HG03565 (cell line): ENCODE measurements around the gene PLEKHG7.

Experiments
- ATAC-seq: cut with Tn5 transposase; IDR thresholded peaks from one replicate; pipeline ENCODE4 v1.9.1; 2021; ENCODE audit warnings: mild to moderate bottlenecking, moderate library complexity; ENCODE audit not compliant: unreplicated experiment

The PLEKHG7 gene

DNA sequence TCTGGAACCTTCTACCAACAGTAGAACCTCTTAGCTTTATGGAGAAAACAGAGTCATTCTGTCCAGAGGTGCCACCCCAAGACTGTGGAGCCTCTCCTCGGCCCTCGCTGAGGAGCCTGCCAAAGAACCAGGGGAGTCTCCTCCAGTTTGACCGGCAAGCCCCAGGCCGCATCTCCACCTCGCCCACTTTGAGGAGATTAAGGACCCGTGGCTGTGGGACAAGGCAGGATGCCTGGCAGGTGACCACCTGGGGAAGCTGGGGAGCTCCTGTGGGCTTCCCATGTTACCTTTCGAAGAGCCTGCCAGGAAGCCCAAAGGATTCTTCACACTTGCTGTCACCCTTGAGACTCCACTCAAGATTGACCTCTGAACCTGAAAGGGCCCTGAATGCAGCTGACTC lies 3.8 kb downstream of the PLEKHG7 start:
- ATAC-seq, result no peak

DNA sequence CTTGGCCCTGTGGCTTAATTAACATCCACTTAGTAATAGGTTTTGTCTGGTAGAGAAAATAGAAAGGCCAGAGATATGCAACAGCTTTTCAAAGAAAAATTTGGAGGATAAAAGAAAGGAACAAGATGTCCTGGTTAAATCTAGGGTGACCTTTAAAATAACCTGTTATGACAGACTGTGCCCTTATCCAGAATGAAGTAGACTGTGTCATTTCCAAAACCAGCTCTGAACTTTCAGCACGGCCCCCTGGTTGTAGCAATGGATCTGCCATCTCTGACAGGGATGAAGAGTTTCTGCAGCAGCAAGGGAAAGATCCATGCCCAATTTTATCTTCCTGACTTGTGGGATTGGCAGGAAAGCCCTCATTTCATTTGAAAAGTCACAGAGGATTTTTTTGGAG lies 5.1 kb downstream of the PLEKHG7 start:
- no peak for ATAC-seq

DNA sequence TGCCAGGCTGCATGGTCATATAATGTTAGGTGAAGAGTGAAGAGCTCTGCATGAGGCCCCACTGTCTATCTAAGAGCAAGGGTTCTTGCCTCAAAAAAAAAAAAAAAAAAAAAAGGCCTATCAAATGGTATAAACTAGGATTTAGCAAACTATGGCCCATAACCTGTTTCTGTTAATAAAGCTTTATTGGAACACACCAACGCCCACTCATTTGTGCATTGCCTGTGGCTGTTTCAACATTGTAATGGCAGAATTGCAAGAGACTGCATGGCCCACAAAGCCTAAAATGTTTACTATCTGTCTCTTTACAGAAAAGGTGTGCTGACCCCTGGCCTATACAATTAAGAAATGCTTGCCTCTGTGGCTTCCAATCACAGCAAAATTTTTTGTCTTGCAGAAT lies 12.8 kb downstream of the PLEKHG7 start:
- ATAC-seq, result no peak

DNA sequence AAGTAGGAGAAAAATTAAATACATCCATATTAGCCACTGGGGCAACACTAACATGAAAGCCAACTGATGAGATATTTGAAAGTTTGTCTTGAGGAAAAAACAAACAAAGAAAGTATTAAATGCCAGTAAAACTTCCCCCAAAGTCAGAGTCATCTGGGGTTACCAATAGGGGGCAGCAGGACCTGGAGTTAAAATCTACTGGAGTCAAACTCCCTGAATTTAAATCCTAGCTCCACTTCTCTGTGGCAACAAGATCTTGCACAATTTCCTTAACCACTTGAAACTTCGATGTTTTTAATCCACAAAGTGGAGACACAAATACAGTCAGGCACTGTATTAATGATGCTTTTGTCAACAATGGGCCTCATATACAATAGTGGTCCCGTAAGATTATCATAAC lies 14.4 kb downstream of the PLEKHG7 start:
- ATAC-seq, result no peak

DNA sequence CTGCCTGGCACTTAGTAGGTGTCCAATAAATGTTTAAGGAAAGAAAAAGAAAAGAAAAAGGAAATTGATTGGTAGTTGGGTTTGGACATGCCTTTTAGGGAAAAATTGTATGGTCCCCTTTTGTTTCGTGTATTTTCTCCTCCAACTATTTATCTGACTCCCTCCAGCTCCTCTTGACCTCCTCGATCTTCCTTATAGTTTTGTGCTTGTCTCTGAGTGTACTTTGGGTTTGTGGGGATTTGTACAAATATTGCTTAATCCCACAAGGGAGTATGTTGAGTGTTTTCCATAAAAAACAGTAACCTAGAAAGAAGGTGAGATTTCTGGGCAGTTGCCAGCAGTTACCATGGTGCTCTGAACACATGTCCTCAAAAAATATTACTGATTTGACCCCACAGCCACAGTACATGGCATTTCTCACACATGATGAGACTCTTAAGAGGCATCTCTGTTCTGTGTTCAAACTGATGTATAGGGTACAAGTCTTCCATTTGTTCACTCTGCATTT lies 15.7 kb downstream of the PLEKHG7 start:
- ATAC-seq, result no peak

DNA sequence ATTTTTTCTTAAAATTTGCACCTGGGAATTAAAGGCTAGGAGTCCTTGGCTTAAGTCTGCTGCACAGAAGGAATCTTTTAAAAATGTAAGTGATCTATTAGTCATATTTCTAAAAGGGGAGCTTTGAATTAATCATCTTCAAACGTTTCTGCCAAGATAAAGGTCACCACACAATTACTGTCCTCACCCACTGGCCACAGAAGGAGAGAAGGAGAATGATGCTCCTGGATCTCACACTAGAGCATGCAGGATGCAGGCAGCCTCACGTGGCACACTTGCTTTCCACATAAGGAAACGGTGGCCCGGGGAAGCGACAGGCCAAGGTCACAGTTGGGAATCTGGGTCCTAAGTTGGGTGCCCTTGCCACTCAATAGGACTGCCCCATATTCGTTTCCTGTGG lies 16.9 kb downstream of the PLEKHG7 start:
- no peak for ATAC-seq

DNA sequence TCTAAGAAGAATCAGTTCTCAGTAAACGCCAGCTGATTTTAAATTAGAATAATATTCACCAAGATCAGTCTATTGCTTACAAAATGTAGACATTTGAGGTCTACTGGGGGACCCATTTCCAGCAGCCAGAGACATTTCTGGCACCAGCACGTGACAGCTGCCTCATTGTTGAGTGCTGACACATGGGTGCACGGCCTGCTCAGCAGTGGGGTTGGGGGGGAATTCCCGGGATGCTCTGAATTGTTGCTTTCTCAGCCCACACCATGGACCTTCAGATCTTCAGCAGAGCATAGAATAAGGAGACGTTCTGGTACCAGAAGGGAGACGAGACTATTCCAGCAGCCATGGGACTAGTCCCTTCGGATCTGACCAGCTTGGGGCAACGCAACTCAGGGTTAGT lies 18.3 kb downstream of the PLEKHG7 start:
- ATAC-seq, result no peak

DNA sequence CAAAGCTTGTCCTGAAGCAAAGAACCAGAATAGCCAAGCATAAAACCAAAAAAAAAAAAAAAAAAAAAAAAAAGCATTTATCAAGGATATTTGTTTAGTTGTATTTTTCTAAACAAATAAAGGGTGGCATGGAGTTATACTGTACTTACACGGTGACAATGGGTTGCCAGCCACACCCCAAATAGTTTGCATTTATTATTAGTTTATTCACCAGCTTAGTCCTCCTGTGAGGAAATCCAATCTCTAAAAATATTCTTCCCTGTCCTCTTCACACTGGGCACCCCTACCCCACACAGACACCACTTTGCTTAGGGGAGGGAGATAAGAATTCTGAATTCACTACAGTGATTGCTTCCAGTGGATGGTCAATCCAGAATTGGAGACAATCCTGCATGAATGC lies 18.9 kb downstream of the PLEKHG7 start:
- ATAC-seq, result no peak

DNA sequence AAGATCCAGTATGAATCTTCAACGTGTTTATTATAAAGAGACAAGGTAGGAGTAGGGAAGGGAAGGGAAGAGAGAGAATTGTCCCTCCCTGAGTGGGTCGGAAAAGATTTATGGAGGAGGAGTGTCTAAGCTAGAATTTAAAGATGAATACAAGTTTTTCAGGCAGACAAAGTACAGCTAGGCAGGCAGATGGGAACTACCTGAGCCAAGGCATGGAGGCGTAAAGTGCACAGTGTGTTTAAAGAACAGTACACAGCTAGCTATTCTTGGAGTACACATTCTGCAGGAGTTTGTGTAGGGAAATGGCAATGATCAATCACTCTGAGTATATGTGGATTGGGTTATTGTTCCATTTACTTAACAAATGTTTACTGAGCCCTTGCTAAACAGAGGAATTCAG lies 20.1 kb downstream of the PLEKHG7 start:
- no peak for ATAC-seq

DNA sequence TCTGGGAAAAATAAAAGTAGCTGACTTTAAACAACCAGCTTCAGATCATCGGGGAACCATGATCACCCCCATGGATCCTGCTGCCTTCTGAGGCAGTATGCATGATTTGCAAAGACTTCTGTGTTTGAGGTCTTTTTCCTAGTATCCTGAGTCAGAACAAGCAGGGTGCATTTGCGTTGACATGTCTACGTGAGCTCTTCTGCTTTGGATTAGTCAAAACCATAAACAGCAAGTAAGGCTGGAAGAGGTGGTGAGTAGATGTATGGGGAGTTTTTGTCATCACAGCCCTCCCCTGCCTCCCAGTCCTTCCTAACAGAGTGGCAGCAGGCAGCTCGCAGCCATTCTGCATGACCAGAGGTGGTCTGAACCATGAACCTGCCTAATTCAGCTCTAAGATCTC lies 24.1 kb downstream of the PLEKHG7 start:
- ATAC-seq, result no peak

DNA sequence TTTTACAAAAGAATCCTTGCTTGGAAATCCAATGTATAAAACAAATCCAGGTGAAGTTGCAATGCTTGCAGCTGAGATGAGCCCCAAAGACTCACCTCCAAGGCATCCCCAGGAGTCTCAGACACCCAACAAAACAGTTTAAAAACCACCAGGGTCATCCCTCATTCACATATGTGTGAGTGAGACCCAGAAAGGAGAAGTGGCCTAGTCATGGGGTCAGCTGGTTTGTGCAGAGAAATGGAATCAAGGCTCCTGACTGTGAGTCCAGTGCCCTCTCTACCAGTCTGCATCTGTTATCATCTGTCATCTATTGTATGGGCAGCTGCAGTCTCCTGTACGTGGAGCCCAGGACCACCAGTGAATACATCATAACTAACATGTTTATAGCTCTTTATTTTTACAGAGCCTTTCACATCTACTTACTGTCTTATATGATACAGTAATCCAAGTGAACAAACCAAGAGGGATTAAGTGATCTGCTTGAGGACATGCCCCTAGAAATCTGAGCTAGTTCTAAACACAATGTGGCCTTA lies 27.1 kb downstream of the PLEKHG7 start:
- ATAC-seq, result no peak

DNA sequence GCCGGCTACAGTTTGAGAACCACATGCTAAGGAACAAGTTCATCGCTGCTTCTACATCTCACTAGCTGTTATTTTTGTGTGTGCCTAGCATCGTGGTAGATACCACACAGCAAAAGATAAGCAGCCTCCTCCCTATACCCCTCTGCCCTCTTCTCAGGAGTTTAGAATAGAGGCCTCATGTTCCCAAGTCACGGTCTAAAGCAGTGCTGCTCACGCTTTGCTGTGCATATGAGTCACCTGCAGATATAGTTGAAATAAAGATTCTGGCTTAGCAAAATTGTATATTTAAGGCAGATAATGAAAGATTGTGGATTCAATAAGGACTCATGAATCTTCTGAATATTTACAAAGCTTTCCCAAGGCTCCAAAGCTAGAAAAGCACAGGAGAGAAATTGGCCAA lies 28.0 kb downstream of the PLEKHG7 start:
- ATAC-seq, result no peak

DNA sequence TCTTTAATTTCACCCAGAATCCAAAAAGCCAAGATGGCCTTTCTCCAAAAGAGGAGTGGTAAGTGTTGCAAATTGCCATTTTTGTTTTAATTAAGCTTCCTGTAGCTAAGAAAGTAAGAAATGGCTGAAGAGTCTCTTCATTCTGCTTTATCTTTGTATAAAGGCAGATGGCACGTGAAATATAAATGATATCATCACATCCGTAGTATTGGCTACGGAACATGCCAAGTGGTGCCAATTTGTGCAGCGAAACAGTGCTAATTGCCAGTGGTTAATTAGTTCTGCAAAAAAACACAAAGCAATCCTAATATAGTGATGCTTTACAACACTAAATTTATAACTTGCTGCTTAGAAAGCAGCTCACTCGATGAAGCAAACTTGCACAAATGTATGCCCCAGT lies 29.4 kb downstream of the PLEKHG7 start:
- no peak for ATAC-seq

DNA sequence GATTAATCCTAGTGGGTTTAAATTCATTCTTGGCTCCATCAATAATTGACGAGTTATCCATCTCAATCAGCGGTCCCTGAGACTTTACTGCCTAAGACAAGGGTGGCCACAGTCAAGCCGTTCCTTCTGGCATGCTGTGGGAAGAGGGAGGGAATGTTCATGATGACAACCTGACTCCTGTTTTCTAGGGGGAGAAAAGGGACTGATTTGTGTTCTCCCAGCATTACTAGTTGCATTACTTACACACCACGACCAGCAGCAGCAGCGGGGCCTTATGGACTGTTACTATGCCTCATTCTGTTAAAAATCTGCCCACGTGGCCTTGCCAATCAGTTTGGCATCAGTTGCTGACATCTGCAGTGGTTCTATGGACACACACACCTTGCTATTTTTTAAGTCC lies 29.9 kb downstream of the PLEKHG7 start:
- ATAC-seq, result no peak

DNA sequence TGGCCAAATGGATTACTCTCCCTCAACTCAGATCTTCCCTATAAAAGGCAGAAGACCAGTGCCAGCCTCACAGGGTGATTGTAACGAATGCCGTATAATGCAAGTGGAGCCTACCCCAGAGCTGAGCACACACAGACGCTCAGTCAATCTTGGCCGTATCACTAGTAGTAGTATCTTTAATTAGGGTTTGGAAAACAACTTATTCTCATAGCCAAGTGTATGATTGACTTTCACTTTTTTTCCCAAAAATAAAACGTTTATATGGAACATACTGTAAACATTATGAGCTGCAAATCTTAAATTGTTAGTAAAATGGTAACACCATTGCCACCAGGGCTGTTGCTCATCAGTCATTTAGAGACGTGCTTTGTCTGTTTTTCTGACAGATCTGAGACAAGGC lies 30.4 kb downstream of the PLEKHG7 start:
- no peak for ATAC-seq

DNA sequence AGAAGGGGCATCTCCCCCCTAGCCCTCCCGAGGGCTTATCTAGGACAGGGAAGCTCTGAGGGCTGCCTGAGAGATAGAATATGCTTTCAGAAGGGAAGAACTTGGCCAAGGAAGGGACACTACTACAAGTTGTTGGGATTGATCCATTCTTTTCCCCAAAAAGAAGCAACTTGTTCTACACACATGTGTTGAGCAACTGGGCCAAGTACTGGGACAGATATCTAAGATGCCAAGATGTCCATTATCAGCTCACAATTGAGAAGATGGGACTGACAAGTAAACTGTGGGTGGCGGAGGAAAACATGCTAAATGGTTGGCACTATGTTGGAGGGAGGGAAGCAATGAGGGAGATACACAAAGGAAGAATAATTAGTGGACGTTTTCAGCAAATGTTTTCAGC lies 30.9 kb downstream of the PLEKHG7 start:
- ATAC-seq, result no peak

DNA sequence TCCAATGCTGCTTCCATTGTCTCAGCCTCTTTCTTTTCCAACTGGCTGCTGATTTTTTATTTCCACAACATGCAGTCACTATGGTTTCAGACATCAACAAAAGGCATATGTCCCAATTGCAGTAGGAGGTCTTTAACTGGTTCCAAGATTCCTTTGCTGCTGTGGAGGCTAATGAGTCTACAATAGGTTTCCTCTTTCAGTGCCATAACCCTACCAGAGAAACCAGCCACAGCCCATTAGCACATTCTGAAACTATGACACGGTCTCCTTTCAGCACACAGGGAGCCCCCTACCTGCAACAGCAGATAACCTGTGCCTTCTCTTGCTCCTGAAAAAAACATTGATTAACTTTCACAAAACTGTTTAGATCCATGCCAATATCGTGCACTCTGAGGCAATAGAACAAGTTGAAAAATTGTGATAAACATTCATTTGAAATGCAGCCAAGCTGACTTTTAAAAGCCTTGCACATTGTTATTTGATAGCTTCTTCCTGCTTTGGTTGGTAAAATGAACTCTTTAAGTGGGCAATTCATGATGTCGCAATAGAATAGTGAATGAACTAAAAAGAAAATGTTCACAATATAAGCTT lies 32.4 kb downstream of the PLEKHG7 start:
- no peak for ATAC-seq

DNA sequence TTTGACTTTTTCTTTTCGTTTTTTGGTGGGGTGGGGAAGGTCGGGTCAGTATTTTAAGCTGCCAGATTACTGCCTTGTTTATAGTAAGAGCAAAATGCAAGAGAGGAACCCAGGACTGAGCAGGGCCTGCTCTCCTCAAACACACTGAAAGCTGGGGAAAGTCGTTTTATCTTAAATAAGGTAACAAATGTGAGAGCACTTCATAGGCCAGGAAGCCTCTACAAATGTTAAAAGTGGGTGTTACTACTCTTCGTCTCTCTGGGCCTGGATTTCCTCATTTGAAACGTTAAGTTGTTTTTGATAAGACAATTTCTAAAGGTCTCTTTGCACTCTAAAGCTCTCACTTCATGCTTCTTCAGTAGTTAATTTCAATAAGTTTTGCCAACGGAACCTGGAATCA lies 33.8 kb downstream of the PLEKHG7 start:
- ATAC-seq, result no peak

DNA sequence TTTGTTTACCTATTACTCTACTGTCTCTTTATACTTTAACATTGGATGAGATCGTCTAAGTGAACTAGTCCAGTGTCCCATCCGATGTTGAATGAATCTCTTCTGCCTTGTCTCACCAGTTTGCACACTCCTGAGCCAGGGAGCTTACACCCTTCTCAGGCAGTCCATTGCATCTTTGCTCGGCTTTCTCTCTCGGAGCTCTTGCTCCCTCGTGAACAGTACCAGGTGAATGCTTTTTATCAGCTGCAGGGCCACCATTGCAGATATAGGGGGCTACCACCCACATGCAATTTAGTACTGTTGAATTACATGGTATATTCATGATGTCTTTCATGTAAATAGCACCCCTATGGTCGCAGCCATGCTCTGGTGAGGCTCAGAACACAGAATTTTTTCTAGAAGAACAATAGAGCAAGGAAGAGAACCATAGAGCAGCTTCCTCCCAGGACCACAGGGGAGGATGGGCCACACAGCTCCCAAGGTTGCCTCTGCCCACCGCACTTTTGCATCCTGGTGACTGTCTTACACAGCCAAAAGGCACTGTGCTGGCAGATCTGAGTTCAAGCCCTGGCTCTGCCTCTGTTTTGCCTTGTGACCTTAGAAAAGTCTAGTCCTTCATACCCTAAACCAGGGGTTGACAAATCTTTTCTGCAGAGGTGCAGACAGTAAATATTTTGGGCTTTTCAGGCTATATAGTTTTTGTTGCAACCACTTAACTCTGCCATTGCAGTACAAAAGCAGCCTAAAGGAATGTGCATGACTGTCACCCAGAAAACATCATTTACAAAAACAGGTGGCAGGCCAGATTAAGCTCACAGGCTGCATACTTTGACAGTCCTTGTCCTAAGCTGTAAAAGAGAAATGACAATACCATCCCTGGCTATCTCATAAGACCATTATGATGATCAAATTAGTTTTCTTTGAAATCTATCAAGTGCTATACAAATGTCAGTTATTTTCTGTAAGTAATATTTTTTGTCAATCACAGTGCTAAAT lies 35.4 kb downstream of the PLEKHG7 start:
- ATAC-seq, result no peak

DNA sequence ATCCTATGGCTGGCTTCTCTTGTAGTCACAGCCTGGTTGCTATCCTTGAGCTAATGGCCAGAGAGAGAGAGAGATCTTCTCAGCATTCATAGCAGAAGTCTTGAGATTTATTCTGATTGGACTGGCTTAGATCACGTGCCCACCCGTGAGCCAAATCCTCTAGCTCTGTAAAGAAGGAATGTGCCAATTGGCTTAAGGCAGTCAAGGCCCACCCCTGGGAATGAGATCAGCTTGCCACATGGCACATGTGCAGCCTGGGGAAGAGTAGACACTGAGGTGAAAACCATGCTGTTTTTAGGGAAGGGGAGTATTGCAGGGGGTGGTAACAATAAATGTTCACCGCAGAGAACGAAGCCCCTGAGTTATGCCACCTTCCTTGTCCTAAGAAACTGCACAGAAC lies 36.3 kb downstream of the PLEKHG7 start:
- ATAC-seq, result no peak

DNA sequence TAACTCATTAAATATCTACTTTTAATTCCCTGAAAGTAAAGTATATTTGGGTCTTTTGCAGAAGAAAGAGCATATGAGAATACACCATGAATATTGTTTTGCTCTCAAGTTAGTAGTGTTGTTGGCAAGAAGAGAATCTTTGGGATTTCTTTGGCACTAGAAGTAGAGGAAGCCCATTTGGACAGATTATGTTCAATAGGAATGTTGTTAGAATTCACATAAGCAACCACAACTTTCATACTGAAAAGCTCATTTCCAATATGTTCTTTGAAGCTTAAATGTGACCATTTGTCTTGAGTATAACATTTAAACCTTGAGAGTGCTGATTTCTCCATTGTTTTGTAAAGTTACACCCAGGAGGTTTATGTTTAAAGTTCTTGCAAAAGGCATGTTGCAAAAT lies 37.6 kb downstream of the PLEKHG7 start:
- ATAC-seq, result no peak

DNA sequence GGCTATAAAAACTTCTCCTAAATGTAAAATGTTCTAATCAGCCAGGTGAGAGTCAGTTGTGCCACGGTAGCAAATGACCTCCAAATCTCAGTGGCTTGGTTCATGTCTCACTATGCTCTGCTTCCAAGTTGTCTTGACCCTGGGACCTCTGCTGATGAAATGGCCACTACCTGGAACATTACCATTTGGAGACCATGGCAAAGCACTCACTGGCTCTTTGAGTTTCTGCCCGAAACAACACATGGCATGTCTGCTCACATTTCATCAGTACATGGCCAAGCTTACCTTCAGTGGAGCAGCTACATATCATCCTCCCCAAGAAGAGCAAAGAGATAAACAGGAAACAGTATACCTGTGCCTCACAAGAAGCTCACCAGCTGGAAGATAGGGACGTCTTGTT lies 40.2 kb downstream of the PLEKHG7 start:
- no peak for ATAC-seq
